GM21737 (cell line): ENCODE data around the gene SIRT7.

Experiments used
- ATAC-seq: cut with Tn5 transposase; IDR thresholded peaks from one replicate; pipeline ENCODE4 v1.9.1; 2021; ENCODE audit warnings: mild to moderate bottlenecking, moderate library complexity; ENCODE audit not compliant: unreplicated experiment

SIRT7 gene, protein sequence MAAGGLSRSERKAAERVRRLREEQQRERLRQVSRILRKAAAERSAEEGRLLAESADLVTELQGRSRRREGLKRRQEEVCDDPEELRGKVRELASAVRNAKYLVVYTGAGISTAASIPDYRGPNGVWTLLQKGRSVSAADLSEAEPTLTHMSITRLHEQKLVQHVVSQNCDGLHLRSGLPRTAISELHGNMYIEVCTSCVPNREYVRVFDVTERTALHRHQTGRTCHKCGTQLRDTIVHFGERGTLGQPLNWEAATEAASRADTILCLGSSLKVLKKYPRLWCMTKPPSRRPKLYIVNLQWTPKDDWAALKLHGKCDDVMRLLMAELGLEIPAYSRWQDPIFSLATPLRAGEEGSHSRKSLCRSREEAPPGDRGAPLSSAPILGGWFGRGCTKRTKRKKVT

DNA sequence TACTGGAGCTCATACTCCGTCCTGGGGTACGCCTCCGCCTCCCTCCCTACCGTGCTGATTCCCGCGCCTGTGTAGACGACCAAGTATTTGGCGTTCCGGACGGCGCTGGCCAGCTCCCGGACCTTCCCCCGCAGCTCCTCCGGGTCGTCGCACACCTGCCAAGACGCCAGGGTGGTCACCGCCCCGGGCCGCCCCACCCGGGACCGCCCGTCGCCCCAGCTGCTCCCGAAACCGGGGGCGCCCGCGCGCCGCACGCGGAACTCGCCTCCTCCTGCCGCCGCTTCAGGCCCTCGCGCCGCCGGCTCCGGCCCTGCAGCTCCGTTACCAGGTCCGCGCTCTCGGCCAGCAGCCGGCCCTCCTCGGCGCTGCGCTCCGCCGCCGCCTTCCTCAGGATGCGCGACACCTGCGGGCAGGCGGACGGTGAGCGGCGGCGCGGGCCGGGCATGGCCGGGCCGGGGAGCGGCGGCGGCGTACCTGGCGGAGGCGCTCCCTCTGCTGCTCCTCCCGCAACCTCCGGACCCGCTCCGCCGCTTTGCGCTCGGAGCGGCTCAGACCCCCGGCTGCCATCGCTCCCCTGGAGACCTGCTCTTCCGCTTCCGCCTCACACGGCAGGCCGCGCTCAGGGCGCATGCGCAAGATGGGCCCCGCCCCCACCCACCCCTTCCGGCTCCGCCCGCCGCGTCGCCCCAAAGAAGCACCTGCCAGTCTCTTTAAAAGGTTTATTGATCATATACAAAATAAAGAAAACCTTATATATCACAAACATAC lies at the start of gene SIRT7:
SIRT7 (minus strand) TSS at position 612 of the 768 bp plus-strand sequence; CDS start at position 567, 45 bp downstream.
- peak; percentile 49 for ATAC-seq

DNA sequence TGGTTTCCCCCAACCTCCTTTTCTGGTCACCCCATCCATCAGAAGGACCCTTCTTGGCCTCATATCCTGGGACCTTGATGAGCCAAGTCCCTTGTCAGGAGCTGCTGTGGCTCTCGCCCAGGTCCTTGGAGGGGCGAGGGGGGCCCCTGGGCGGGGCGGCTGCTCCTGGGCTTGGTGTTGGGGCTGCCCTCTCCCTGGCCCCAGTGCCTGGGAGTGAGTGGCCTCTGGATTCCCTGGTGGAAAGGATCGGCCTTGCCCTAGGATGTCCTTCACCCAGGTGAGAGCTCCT lies 49.2 kb upstream of the SIRT7 start:
- no peak for ATAC-seq

DNA sequence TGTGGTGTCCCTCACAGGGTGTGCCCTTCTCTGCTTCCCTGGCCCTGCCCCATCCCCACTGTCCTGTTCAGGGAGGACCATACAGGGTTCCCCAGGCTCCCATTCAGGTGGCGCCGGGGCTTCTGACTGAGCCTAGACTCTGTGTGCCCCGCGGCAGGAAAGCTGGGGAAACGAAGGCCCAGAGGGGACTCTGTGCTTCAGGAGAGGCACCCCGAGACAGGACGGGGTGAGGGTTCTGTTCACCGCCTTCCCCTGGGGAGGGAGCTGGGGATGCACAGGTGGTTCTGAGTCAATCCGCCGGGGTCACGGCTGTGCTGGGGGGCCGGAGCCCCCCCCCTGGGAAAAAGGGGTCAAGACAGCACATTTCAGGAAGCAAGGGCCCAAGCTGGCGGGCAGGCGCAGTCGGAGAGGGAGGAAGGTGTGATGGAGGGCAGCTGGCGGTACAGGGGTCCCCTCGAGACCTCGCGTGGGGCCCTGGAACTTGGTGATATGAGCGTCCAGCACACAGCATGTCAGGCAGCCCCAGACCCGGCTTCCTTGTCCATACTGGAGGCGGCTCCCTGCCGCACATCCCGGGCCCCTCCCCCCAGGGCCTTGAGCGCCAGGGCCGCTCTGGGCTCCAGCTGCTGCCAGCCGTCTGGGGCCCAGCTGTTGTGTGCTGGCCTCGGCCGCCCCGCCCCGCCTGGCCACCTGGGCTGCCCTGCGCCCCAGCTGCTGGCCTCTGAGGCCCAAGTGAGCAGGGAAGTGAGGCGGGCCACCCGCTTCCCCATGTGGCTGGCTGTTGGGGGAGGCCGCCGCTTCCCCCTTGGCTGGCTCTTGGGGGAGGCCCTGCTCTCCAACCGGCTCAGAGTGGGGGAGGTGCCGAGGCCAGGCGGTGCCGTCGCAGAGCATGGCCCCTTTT lies 48.6 kb upstream of the SIRT7 start:
- ATAC-seq: no peak

DNA sequence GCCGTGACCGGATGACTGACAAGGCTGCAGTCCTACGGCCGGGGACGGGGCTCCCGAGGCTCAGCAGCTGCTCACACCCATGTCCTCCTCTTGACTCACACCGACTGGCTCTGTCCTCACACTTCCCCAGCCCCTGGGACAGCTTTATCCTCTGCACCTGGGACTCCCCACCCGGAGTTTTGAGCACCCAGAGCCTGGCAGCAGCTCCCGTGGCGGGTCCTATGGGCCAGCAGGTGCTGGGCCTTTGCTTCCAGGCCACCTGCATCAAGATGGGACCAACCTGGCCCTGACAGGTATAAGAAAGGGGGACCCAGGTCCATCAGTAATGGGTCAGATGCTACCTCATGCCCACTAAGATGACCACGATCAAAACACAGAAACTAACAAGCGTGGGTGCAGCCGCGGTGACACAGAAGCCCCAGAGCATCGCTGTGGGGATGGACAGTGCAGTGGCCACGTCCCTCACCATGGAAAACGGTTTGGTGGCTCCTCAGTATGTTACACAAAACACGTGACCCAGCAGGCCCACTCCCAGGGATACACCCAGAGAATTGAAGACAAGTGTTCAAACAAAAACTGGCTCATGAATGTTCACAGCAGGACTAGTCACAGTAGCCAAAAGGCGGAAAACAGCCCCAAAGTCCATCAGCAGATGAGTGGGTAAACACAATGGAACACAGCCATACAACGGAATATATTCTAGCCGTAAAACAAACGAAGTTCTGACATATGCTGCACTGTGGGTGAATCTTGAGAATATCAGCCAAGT lies 46.3 kb upstream of the SIRT7 start:
- ATAC-seq: no peak

DNA sequence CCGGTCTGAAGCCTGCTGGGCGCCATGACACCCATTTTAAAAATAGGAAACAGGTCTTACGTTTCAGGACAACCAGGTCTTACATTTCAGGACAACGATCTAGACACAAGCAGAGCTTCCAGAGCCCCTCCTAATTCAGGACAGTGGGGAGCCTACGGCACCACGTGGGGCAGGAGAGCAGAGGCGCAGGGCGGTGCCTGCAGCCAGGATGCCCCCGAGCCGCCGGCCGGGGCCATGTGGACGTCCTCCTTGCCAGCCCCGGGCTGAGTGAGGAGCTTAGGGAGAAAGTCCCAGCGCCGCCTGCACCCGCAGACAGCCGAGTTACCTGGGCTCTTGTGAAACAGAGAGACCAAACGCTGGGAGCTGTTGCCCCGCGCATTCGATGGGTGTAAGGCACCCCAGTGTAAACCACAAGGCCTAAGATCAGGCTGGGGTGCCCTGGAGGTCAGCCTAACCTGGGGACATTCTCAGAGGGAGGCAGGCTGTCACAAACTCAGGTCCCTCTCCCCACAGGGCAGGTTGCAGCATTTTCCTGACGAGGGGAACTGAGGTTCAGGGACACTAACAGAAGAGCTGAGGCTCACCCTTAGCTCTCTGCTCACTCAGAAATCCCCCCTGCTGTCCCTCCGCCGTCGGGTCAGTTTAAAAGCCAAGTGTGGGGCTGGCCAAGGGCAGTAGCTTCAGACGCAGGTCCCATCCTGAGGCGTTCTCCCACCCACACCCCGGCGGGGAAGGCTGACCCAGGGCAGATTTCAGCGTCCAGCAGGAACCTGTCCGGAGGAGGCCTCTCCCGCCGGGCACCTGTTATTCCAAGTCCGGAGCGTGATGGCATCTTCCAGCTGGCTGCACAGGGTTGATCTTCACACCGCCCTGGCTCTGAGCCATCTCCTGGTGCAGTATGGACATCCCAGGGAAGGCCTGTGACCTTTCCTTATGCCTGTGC lies 44.8 kb upstream of the SIRT7 start:
- no peak for ATAC-seq

DNA sequence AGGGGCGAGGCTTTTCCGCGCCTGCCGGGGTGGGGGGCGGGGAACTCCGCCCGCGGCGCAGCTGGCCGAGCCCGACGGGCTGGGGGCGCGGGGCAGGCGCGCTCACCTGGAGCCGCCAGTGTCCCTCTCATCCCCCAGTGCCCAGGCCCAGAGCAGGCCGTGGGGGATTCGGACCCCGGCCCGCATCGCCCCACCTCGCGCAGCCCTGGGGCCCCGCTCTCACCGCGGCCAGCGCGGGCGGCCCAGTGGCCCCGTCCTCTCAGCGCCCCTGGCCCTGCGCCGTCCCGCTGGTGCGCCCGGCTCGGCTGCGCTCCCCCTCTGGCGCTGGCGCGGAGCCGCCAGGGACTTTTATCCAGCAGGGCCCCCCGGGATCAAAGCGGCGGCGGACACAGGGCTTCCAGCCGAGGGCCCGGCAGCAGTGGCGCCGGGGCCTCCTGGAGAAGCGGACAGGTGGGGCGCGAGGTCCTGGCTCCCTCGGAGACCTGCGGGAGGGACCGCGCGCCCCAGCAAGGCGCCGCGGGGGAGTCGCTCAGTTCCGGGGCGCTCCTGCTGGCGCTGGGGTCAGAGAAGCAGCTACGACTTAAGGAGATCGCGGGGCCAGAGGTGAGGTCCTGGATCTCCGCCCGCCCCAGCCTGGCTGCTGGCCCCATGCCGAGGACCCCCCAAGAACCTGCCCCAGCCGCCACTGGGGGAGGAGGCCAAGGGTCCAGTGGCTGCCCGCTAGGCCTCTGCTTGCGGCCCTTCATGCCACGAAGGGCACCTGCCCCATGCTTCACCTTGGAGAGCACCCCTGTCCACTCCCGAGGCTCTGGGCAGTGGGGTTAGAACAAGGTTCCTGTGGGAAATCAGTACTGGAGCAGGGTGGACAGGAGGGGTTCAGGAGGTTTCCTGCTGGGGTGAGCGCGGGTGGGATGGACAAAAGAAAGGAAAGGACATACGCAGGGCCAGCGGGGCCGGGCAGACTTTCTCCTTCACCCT lies 43.8 kb upstream of the SIRT7 start:
- ATAC-seq: no peak

DNA sequence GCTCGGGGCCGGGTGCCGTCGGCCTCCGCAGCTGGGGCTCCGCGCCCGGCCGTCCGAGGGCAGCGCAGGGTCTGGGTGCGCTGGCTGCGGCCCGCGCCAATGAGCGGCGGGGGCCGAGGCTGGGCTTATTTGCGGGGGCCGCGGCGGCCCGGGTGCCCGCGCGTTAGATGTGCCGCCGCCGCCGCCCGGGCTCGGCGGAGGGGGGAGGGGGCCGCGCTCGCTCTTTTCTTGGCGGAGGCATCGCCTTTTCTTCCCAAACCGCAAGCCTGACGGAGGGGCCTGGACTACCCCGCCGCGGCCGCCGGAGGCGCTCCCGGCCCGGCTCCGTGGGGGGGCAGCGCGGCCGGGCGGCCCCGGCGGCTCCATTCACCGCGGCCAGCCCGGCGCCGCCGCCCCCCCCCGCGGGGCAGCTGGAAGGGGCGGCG lies 43.1 kb upstream of the SIRT7 start, which contains the start of gene NOTUM:
NOTUM (minus strand) TSS at position 101 of the 425 bp plus-strand sequence. CDS start 278 bp downstream, outside the sequence.
- ATAC-seq: no peak

DNA sequence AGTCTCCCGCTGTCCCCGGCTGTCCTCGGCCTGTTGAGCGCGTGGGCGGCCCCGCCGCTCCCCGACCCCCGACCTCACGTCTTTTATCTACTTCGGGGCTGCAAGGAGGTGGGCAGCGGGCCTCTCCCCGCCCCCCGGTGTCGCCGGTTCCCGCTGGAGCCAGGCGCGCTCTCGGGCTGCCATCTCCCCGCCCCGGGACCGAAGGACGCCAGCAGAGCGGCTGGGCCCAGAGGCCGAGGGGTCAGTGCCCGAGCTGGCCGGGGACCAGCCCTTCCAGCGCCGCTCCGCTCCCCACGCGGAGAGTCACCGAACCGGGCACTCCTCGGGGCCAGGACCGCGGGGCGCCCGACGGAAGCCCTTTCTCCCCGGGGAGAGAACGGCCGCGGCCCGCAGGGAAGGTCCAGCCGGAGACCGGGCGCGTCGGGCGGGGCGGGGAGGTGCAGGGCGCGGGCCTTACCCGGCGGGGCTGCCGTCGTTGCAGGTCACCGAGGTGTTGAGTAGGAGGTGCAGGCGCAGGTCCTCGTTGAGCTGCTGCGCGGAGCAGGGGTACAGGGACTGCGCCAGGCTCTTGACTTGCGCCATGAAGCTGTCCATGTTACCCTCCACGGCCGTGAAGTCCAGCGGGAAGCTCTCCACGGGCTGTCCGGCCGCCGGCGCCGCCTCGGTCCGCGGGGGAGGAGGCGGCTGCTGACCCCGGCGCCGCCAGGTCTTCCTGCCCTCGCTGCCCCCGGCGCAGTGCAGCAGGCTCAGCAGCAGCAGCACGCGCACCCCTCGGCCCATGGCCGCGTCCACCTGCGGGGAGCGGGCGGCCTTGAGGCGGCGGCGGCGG lies 42.4 kb upstream of the SIRT7 start:
- ATAC-seq: no peak

DNA sequence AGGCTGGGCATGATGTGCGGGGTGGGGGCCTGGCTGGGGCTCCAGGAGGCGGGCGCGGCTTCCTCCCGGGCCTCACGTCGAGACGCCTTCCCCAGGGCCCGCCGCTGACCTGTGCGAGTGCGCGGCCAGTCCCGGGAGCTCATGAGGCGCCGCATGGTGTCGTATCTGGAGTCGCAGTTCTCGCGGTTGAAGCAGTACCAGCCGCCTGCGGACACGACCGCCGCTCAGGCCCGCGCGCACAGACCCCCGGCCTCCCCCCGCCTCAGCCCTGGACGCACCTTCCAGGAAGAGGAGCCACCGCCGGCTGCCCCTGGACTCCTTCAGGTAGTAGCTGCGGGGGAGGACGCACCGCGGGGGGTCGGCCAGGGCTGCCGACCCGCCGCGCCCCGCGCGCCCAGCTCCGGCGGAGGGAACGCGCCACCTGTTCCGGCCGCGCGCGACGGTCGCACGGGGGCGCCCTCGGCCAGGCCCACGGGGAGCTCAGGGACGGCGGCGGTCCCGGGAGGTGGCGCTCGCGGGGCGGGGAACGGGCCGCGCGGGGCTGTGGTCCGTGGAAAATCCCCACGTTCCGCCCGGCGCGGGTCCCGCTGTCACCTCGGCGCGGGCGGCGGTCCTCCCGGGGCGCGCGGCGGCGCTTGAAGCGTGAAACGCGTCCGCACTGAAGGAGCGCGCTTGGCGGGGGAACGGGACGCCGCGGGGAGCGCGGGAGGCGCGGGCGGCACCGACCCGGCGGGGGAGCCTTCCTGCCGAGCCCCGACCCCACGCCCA lies 41.6 kb upstream of the SIRT7 start:
- peak; percentile 47 for ATAC-seq

DNA sequence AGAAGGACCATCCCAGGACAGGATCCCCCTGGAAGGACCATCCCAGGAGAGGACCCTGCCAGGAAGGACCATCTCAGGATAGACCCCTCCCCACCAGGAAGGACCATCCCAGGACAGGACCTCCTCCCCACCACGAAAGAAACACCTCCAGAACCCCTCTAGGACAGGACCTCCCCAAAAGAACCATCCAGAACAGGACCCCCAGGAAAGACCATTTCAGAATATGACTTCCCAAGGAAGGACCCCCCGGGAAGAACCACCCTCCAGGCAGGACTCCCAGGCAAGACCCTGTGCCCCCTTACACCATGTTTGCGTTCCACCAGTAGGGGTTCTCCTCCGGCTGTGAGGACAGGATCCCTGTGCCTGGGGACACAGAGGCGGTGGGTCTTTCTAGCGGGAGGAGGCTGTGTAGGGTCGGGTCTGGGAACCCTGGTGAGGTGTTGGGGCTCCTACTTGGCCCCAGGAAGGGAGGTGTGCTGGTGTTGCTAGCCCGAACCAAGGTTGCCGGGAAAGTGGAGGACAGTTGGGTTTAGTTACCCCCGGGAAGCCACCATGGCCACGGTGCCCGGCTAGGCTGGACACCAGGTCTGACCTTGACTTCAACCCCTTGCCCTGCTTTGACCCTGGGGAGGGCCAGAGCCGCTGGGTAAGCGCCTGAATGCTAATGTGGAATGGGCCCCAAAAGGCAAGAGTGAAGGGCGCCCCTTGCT lies 40.8 kb upstream of the SIRT7 start:
- ATAC-seq: no peak

DNA sequence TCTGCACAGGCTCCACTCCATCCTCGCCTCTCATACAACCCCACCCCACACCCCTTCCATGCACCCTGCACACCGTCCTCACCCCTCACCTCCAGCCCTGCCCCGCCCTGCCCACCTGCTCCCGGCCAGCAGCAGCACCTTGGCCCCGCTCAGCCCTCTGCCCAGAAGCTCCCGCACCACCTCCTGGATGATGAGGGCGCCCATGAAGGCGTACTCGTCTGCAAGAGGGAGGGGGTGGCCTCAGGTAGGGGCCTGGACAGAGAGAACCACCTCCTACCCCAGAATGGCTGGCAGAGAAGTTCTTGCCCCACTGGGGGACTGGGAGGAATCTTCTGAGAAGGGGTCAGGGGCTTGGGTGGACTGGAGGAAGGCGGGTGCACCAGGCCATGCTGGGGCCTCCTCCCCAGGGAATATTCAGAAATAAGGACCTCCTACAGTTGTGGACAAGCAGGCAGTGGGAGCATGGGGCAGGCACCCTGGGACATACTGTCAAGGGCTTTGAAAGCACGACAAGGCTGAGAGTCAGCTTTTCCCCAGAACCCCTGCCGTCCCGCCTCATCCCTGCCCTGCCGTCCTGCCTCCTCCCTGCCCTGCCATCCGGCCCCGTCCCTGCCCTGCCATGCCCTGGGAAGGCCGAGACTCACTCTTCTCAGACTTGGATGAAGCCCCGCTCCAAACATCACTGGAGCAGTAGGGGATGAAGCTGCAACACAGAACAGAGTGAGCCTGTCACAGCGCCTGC lies 39.9 kb upstream of the SIRT7 start:
- no peak for ATAC-seq

DNA sequence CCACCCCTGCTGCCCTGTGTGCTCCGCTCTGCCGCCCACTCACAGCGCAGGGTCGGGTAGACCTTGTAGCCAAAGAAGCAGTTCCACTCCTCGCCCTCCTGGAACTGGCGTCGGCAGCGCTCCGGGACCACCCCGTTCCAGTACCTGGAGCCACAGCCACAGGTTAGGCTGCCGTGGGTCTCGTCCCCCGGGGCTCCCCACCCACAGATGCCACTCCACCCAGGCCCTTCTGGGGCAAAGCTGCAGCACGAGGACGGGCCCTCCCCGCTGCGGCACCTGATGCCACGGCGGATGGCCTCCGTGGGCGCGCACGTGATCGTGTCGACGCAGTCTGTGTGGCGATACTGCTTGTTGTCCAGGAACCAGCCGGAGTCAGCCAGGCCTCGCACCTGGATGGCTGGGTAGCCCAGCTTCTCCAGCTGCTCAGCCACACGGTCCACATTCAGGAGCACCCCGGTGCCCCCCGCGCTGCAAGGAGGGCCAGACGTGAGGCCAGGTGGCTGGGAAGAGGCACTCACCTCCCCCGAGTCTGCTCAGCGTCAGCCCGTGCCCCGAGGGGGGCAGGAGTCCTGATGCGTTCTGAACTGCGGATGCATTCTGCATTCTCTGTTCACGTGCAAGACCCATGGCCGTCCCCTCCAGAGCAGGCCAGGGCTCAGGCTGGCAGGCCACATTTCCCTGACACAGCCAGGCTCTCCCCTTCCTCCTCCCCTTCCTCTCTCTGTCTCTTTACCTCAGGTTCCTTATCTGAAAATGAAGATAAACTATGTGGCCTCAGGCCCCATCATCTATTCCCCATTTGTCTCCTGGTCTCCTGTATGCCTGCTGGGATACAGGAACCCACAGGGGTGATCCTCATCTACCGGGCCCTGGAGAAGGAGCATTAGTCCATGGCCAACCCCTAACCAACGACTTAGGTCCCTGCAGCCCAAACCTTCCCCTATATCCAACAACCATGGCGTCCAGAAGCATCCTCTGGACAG lies 38.9 kb upstream of the SIRT7 start:
- no peak for ATAC-seq

DNA sequence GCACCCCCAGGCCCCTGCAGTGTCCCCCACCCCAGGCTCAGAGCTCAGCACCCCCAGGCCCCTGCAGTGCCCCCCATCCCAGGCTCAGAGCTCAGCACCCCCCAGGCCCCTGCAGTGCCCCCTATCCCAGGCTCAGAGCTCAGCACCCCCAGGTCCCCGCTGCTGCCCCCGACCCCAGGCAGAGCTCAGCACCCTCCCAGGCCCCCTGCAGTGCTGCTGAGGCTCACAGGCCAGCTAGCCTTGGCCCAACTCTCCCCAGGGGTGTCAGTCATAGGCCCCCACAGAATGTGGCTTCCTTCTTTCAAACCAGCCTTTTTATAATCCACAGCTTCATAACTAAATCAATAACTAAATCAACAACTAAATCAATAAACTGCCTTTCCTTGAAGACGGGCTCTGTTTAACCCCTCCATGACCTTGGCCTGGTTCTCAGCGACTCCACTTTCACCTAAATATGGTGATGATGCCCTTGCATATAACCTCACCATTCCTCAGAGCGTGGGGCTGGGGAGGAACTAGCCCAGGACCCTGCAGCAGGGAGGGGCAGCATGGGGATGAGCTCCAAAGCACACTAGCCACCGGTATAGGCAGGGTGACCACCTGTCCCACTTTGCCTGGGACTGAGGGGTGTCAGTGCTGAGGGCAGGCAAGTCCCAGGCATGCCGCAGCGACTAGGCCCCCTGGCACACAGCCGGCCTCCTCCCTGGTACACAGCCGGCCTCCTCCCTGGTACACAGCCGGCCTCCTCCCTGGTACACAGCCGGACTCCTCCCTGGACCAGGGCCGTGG lies 38.0 kb upstream of the SIRT7 start:
- no peak for ATAC-seq
